GM13976 (cell line): ENCODE data around the gene CCDC179.
A peak's percentile ranks its signal among the peaks of the same experiment; 100 is the strongest.

Experiments
- DNase-seq: peaks from one replicate; pipeline ENCODE4 v3.0.0; 2012; ENCODE audit warnings: low spot score
- in situ Hi-C: fragments of 300-500 bp; cut with MboI; formaldehyde crosslinking; loops from one replicate; pipeline ENCODE4 v1.12.0; 2022; ENCODE audit warnings: low sequenced_read_pairs, mixed read lengths, inconsistent platforms; ENCODE audit not compliant: unreplicated experiment
- TF ChIP-seq, protein P1 (sequence below): IDR thresholded peaks from 2 replicates; pipeline ENCODE4 v1.5.1; 2012; ENCODE audit warnings: borderline replicate concordance, mild to moderate bottlenecking; ENCODE audit not compliant: insufficient read depth; ENCODE audit errors: extremely low read depth, missing control alignments, control extremely low read depth

CCDC179 gene

GRCh38 chr11:22859756-22860155 is 518 bp downstream of the CCDC179 start:
- no peak for DNase-seq
- in situ Hi-C loops = no loop called here
- TF ChIP-seq, protein P1, sequence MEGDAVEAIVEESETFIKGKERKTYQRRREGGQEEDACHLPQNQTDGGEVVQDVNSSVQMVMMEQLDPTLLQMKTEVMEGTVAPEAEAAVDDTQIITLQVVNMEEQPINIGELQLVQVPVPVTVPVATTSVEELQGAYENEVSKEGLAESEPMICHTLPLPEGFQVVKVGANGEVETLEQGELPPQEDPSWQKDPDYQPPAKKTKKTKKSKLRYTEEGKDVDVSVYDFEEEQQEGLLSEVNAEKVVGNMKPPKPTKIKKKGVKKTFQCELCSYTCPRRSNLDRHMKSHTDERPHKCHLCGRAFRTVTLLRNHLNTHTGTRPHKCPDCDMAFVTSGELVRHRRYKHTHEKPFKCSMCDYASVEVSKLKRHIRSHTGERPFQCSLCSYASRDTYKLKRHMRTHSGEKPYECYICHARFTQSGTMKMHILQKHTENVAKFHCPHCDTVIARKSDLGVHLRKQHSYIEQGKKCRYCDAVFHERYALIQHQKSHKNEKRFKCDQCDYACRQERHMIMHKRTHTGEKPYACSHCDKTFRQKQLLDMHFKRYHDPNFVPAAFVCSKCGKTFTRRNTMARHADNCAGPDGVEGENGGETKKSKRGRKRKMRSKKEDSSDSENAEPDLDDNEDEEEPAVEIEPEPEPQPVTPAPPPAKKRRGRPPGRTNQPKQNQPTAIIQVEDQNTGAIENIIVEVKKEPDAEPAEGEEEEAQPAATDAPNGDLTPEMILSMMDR = no peak

DNA sequence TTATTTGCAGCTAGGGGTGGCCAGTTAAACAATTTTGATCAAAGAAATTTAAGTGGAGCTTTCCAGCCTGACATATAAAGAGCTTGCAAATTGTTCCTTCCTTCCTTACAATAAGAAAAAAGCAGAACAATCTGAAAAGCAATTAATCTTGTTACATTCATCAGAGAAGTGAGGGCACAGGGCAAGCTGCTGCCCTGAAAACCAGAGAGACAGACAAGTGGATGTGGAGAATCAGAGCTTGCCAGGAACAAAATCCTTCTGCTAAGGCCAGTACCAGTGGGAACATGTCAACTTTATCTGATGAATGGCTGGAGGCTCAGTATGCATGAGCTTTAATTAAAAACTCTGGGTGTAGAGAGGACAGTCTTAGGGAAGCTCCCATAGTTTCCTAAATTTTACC is 8.8 kb downstream of the CCDC179 start:
- in situ Hi-C loops = no loop called here
- TF ChIP-seq, protein P1 = no peak

DNA sequence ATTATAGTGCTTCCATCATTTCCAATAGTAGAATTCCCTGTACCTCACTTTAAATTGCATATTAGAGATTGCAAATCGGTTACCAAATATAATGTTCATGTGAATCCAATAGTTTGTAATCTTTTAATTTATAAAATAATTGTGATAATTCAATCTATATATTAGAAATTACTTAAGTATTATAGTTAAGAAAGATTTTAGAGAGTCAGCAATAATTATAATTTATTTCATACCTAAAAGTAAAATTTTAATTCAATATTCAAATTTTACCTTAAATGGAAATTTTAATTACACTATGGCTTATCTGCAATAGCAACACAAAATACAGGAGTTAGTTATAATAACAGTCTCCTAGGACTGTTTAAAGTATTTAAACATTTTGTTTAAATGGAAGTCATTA is 13.5 kb downstream of the CCDC179 start:
- TF ChIP-seq, protein P1 = no peak
- in situ Hi-C loops = no loop called here
- DNase-seq = no peak

More for the DNA sequence above, 8.8 kb downstream of the CCDC179 start:
- no peak for DNase-seq

- no peak for DNase-seq
- TF ChIP-seq, protein P1 = no peak
- in situ Hi-C loops = no loop called here
Observed at GRCh38 chr11:22832315-22833015, 27.8 kb downstream of the CCDC179 start.

DNA sequence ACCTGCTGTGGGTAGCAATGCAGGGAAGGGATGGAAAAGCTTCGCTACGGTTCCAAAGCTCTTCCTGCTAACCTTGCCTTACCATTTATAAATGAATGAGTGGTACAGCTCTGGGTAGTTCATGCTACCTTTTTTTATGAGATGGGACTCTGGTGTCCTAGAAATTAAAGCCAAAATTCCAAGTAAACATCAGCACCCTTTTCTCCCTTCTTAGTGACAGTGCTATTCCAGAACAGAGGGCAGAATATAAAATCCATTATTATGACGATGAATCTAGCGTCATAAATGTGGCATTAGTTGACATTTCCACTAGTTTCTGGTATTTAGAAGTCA is 30.2 kb downstream of the CCDC179 start:
- TF ChIP-seq, protein P1 = no peak
- no peak for DNase-seq
- in situ Hi-C loops = no loop called here

GRCh38 chr11:22829231-22830081 is 30.8 kb downstream of the CCDC179 start, which contains the start of gene SVIP:
Gene SVIP (minus strand): TSS chr11:22829801. CDS start chr11:22829748, 53 bp downstream.
- in situ Hi-C loops = loop anchor here (10.0 kb wide), 1 partner anchor 495 kb away; the partner anchor contains the start of gene SLC17A6
- TF ChIP-seq, protein P1 = peak; percentile 89
- DNase-seq = peak; percentile 93
